ENCODE measurements around the gene RALGAPB.

Gene RALGAPB

DNA sequence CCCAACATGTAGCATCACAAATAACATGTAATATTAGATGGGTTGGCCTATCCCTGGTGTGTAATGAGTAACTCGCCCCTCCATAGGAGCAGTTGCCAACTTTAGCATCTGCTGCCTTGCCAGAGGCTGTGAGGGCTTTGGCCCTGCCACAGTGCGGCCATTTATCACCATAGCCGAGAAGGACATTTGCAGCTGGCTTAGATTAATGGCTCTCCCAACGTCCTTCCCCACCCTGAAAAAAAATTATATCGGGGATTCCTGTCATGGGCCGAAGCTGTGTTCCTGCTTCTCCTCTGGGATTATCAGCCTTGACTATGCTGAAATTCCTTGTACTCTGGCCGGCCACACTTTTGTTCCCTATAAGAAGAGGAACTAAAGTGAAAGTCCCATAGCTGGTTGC, 100.8 kb downstream of the RALGAPB start (continued):
- TF ChIP-seq PRDM10 (tag by site-specific recombination; IDR thresholded peaks at IDR 0.05) (no peak), ZNF768 (tag by site-specific recombination; IDR thresholded peaks at IDR 0.05) (no peak)
- TF ChIP-seq, protein P1, sequence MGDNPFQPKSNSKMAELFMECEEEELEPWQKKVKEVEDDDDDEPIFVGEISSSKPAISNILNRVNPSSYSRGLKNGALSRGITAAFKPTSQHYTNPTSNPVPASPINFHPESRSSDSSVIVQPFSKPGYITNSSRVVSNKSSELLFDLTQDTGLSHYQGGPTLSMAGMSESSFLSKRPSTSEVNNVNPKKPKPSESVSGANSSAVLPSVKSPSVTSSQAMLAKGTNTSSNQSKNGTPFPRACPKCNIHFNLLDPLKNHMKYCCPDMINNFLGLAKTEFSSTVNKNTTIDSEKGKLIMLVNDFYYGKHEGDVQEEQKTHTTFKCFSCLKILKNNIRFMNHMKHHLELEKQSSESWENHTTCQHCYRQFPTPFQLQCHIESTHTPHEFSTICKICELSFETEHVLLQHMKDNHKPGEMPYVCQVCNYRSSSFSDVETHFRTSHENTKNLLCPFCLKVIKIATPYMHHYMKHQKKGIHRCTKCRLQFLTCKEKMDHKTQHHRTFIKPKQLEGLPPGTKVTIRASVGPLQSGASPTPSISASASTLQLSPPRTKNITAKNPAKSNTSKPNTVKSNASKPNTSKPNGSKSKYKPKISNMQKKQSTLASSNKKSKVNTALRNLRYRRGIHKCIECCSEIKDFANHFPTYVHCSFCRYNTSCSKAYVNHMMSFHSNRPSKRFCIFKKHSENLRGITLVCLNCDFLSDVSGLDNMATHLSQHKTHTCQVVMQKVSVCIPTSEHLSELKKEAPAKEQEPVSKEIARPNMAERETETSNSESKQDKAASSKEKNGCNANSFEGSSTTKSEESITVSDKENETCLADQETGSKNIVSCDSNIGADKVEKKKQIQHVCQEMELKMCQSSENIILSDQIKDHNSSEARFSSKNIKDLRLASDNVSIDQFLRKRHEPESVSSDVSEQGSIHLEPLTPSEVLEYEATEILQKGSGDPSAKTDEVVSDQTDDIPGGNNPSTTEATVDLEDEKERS (tag by site-specific recombination; IDR thresholded peaks at IDR 0.05): no peak

GRCh38 chr20:38579219-38579910, 106.7 kb downstream of the RALGAPB start:
- POLR2A ChIA-PET: no interaction called here

GRCh38 chr20:38579921-38580320, 107.3 kb downstream of the RALGAPB start:
- Histone ChIP-seq H3K9me3 (ENCODE audit: control insufficient read depth, insufficient read depth, low read depth, low read length) (no peaks in the 10 kb centered on the region), H3K4me3 (ENCODE audit: low read depth, low read length) (no peak overlapping the region), H3K27ac (ENCODE audit: extremely low read depth, low read depth, low read length) (no peak overlapping the region), H3K36me3 (ENCODE audit: control insufficient read depth in 2 of 2, insufficient read depth in 1 of 2, low read length in 2 of 2) (peaks cover 0 to 18% of the 10 kb centered on the region in 2 experiments; a peak in 1 of 3 replicates), H3K4me1 (ENCODE audit: control insufficient read depth, insufficient read depth, low read length) (no peaks in the 10 kb centered on the region)
- ChIA-PET POLR2A (no interaction called here), CTCF (no interaction called here)
- TF ChIP-seq, protein P2, sequence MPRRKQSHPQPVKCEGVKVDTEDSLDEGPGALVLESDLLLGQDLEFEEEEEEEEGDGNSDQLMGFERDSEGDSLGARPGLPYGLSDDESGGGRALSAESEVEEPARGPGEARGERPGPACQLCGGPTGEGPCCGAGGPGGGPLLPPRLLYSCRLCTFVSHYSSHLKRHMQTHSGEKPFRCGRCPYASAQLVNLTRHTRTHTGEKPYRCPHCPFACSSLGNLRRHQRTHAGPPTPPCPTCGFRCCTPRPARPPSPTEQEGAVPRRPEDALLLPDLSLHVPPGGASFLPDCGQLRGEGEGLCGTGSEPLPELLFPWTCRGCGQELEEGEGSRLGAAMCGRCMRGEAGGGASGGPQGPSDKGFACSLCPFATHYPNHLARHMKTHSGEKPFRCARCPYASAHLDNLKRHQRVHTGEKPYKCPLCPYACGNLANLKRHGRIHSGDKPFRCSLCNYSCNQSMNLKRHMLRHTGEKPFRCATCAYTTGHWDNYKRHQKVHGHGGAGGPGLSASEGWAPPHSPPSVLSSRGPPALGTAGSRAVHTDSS (tag by site-specific recombination; IDR thresholded peaks at IDR 0.05): no peak
- peak; percentile 86 for TF ChIP-seq SCRT2 (tag by site-specific recombination; IDR thresholded peaks at IDR 0.05)
- TF ChIP-seq ZNF777 (tag by site-specific recombination; IDR thresholded peaks at IDR 0.05; ENCODE audit: borderline replicate concordance): no peak

More at GRCh38 chr20:38579219-38579910, 106.7 kb downstream of the RALGAPB start:
- Histone ChIP-seq H3K4me3 (ENCODE audit: low read depth, low read length) (no peak overlapping the region), H3K9me3 (ENCODE audit: control insufficient read depth, insufficient read depth, low read depth, low read length) (no peaks in the 10 kb centered on the region), H3K36me3 (ENCODE audit: control insufficient read depth in 2 of 2, insufficient read depth in 1 of 2, low read length in 2 of 2) (peaks cover 0 to 24% of the 10 kb centered on the region in 2 experiments; a peak in 1 of 3 replicates), H3K27ac (ENCODE audit: extremely low read depth, low read depth, low read length) (no peak overlapping the region), H3K4me1 (ENCODE audit: control insufficient read depth, insufficient read depth, low read length) (no peaks in the 10 kb centered on the region)
- no peak for TF ChIP-seq ZBTB44 (tag by site-specific recombination; IDR thresholded peaks at IDR 0.05)
- peak; percentile 38 for TF ChIP-seq ZFHX2 (tag by site-specific recombination; conservative IDR thresholded peaks at IDR 0.05)
- peak; percentile 55; the same call in 1 of the 2 replicates for TF ChIP-seq EGR2 (tag by site-specific recombination; IDR thresholded peaks at IDR 0.05; ENCODE audit: low read depth)
- CTCF ChIA-PET: interaction anchor here (0.7 to 0.8 kb wide), 2 partner anchors 25 to 685 kb away, joined by 3 read pairs; no protein-coding TSS in a partner anchor

Data from HEK293 (cell line).